ENCODE data around the gene MRTFA. TPM values are rescaled to one million over a fixed set of nuclear protein-coding genes. Genes with fewer than 3 reads are reported as not detected.
"Not testable (repeated sequence)": the region's sequence is repeated elsewhere in the genome, so short reads cannot be mapped to it uniquely, and the experiment has no call there.

The MRTFA gene
- polyA plus RNA-seq, 5 donors = 15.6 to 29.7 (median 21.0) TPM

DNA sequence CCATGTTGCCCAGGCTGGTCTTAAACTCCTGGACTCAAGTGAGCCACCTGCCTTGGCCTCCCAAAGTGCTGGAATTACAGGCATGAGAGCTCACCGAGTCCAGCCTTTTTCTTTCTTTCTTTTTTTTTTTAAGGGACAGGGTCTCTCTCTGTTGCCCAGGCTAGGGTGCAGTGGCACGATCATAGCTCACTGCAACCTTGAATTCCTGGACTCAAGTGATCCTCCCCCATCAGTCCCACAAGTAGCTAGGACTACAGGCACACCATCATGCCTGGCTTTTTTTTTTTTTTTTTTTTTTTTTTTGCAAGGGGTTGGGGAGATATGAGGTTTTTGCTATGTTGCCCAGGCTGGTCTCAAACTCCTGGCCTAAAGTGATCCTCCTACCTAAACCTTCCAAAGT lies 78.5 kb downstream of the MRTFA start:
- DNase-seq = no peak

DNA sequence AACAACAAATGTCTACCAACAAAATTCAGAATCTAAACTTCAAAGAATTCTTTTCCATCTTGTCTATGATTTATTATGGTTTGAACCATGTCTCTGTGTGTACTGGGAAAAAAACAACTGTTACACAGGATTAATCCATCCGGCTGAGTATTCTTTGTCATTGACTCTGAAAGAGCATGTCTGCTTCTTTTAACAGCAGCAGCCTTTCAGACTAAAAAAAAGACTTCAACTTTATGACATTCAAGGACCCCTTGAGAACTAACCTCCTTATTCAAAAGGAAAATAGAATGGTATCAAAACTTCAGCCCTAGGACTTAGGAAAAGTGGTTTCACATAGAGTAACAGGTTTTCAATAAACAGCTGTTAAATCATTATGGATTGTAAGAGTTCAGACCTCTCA lies 79.9 kb downstream of the MRTFA start:
- no peak for DNase-seq

DNA sequence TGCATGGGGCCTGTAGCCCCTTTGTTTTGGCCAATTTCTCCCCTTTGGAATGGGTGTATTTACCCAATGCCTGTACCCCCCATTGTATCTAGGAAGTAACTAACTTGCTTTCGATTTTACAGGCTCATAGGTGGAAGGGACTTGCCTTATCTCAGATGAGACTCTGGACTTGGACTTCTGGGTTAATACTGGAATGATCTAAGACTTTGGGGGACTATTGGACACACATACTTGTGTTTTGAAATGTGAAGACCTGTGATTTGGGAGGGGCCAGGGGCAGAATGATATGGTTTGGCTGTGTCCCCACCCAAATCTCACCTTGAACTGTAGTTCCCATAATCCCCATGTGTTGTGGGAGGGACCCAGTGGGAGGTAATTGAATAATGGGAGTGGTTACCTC lies 82.5 kb downstream of the MRTFA start:
- DNase-seq = not testable (repeated sequence)

DNA sequence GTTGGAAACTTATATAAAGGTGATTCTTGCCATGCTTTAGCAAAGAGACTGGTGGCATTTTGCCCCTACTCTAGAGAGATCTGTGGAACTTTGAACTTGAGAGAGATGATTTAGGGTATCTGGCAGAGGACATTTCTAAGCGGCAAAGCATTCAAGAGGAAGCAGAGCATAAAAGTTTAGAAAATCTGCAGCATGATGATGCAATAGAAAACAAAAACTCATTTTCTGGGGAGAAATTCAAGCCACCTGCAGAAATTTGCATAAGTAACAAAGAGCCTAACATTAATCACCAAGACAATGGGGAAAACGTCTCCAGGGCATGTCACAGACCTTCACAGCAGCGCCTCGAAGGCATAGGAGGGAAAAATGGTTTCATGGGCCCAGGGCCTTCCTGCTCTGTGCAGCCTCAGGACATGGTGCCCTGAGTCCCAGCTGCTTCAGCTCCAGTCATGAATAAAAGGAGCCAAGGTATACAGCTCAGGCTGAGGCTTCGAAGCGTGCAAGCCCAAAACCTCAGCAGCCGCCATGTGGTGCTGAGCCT lies 83.4 kb downstream of the MRTFA start:
- DNase-seq = no peak

DNA sequence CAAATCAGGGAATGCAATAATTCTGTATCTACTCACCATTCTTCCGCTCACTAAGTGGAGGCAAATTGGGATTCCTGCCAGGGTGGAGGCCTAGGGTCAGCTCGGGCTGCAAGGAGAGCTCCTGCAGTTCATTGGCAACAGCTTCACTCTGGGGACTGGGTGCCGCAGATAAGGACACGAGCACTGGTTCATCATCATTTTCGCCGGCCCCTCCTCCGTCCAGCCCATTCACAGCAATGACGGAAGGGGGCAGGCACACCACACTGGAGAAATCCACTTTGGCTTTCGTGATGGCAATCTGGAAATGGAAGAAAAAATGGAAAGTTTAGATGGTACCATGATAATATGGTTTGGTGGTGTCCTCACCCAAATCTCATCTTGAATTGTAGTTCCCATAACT lies 84.4 kb downstream of the MRTFA start:
- DNase-seq = no peak

DNA sequence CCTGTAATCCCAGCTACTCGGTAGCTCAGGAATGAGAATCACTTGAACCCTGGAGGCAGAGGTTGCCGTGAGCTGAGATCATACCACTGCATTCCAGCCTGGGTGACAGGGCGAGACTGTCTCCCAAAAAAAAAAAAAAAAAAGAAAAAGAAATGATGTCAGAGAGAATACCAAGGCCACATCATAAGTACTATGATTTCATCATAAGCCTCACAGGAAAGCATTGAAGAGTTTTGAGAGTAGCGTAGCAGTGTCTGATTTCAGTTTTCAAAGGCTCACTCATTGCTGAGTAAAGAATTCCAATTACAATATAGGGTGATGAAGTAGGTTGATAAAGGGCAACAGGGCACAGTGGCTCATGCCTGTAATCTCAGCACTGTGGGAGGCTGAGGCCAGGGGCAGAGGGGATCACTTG lies 88.8 kb downstream of the MRTFA start:
- no peak for DNase-seq

DNA sequence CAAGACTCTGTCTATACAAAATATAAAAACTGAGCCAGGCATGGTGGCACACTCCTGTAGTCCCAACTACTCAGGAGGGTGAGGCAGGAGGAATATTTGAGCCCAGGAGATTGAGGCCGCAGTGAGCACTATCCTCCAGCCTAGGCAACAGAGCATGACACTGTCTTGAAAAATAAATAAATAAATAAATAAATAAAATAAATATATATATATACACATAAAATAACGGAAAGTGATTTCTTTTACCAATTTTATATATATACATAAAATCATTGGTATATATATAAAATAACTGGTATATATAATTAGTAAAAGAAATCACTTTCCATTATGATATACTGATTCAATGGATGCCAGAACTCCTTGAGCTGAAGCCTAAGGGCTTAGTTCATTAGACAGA lies 91.8 kb downstream of the MRTFA start:
- DNase-seq = no peak

DNA sequence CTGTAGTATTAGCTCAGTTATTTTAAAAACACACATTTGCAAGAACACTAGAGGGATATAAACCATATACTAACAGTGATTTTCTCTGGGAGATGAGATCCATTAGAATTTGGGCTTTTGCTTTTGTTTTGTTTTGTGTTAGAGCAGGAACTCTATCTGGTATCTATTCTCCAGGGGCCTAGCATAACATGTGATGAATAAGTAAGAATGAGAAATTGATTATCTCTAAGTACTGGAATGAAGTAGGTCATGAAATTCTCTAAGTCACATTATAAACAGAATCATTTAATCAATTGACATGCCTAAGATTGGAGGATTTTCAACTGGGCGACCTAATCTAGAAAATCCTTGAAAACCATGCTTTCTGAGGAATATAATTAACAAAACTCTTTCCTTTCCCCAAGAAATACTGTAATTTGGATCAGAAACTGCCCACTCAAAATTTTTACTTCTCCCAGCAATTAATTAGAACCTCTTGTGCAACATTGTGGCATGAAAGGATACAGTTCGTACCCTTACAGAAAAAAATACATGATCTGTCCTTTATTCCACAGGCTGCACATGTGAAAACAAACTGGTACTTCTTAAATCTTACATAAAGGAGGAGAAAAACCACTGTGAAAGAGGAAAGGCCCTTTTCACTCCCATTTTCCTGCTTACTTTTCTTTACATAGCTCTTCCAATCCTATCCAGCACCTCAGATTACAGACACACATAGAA lies 93.5 kb downstream of the MRTFA start:
- no peak for DNase-seq

DNA sequence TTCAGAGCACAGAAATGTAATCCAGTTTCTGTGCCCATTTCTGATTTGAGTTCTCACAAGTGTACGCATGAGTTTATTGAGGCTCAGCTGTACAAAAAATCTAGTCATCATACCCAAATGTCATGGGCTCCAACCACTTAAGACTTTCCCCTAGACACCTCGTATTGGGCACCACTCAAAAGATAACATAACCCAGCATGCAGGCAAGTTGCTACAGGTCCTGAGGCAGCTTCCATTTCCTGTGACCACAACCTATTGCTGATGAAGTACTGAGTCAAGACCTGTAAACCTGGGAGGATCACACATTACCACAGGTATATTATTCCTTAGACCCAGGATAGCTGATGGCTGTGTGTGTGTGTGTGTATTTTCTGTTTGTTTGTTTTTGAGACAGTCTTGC lies 95.2 kb downstream of the MRTFA start:
- no peak for DNase-seq

DNA sequence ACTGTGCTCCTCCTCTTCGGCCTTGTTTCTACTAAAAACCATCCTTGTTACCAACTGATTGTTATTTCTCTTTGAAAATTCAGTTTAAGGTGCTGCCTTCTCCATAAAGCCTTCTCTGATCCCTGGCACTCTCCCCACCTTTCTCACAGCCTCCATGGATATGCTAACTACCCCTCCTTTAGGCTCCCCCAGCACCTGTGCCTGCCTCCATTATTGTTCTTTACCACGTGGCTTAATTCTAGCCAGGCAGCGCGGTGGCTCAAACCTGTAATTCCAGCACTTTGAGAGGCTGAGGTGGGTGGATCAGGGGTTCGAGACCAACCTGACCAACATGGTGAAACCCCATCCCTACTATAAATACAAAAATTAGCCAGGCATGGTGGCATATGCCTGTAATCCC lies 96.3 kb downstream of the MRTFA start:
- no peak for DNase-seq

DNA sequence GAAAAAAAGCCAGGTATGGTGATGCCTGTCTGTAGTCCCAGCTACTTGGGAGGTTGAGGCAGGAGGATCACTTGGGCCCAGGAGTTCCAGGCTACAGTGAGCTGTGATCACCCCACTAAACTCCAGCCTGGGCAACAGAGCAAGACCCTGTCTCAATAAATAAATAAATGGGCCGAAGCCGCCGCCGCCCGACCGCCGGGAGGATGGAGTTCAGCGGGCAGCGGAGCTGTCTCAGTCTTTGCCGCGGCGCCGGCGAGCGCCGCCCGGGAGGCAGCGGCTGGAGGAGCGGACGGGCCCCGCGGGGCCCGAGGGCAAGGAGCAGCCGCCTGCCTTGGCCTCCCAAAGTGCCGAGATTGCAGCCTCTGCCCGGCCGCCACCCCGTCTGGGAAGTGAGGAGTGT lies 100.4 kb downstream of the MRTFA start:
- not testable (repeated sequence) for DNase-seq

DNA sequence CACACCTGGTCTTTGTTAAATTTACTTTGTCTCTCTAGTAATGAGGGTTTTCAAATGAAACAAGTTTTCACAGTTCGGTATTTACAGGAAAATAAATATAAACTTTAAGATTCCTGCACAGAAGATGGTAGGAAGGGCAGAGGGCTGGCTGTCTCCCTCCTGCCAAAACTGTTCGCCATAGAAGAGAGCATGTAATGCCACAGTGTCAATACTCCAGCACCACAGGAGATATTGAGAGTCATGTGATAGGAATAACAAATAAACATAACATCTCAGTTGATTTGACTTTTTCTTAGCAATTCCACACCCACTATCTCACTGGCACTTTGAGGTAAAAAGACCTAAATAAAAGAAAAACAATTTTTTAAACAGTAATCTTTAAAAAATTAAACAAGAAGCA lies 100.9 kb downstream of the MRTFA start:
- no peak for DNase-seq

DNA sequence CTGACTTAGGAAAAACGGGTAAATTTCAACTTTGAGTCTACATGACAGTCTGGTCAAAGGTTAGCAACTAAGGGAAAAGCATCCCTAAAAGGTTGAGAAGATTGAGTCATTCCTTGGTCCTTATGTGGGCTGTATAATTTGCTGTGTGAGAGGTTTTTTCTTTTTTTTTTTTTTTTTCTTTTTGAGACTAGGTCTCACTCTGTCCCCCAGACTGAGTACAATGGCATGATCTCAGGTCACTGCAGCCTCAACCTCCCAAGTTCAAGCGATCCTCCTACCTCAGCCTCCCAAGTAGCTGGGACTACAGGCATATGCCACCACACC lies 101.4 kb downstream of the MRTFA start:
- DNase-seq = no peak

DNA sequence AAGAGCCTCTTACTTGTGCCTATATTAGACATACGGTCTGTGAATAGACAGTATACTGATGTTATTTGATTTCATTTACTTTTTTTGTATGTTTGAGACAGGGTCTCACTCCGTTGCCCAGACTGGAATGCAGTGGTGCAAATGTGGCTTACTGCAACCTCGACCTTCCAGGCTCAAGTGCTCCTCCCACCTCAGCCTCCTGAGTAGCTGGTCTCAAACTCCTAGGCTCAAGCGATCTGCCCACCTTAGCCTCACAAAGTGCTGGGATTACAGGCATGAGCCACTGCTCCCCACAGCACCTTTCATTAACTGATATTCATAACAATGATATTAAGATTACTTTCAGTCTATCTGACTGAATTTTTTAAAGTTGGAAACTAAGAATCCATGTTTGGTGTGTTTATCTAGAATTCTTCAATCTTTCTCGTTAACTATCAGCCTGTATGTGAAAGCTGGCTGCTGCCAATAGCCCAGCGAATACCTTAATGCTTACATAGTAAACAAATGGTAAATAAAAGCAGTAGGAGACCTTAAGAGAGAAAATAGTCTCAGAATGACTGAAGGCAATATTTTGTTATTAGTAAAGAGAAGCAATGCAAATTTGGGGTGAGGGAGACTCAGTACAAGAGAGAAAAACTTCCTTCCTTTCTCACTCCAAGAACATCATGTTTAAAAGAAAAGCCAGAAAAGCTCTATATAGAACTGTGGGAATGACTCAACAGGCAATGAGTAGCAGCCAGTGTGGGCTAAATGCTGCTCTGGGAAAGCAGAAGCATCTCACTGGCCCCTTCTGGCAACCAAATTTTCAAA lies 101.9 kb downstream of the MRTFA start:
- DNase-seq = no peak

DNA sequence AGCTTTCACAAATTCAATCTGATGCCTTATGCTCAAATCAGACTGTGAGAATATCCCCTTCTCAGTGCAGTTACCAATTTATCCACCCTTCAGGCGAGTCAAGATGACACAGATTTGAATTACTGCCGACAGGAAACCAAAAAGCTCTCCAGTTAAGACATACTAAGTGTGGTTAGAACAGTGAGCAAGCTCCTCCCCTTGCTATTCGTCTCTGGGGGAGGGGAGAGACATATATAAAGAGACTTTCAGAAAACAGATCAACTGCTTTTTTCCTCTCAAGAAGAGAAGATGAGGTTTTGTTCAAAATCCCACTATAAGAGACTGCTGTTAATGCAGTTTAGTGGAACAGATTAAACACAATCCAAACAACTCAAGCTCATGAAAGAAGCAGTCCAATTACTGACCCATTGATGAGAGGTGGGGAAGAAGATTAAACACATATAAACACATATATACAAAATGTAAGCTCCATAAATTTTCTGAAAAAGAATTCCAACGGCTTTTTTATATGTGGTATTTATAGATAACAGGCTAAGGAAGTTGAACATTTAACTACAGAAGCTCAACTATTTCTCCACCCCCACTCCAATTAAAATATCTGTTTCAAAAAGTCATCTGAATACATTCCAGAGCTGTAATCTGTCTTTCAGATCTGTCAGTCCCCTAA lies 102.7 kb downstream of the MRTFA start:
- no peak for DNase-seq

DNA sequence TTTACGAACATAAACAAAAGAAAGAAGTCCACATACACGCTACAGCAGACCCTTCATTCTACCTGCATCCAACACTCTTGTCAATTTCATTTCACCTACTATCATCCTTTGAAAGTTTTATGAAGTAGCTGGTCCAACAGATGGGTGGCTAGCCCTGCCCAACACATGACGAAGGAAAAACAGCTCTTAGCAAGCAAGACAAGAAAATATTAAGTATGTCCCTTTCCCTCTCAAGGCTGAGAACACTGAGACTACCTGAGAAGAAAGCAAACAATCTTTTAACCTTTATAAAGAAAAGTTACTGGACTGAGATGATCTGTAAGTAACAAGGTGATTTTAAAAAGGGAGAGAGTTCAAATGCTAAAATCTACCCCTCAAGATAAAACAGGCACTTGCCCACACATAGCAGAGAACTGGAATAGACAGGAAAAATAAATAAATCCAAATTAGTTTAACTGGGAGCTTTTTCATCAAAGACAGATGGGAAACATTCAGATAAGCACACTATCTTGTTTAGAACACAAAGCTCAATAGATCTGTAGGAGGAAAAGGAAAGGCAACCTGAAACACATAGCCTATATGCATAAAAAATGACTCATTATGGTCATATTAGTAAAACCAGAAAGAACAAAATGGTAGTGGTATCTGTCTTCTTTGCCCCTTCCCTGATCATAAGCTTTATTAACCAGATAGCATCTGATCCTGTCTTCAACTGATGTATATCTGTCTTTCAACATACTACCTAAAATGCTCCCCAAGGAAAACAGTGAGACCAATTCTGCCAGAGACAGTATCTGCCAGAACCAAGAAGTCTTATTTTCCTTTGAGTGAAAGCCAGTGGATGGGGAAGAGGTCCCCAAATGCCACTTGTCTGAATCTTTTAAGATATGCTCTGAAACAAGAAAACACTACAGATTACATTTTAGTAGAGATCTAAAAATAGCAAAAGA lies 104.3 kb downstream of the MRTFA start:
- no peak for DNase-seq

DNA sequence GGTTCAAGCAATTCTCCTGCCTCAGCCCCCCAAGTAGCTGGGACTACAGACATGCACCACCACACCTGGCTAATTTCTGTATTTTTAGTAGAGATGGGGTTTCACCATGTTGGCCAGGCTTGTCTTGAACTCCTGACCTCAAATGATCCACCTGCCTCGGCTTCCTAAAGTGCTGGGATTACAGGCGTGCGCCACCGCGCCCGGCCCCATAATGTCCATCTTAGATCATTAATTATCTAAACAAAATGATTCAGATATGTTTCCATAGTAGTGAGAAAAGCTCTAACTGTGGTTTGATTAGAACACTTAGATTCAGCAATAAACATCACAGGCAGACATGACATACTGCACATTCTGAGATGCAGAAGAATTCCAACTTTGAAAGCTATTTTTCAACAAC lies 106.1 kb downstream of the MRTFA start:
- DNase-seq = not testable (repeated sequence)

DNA sequence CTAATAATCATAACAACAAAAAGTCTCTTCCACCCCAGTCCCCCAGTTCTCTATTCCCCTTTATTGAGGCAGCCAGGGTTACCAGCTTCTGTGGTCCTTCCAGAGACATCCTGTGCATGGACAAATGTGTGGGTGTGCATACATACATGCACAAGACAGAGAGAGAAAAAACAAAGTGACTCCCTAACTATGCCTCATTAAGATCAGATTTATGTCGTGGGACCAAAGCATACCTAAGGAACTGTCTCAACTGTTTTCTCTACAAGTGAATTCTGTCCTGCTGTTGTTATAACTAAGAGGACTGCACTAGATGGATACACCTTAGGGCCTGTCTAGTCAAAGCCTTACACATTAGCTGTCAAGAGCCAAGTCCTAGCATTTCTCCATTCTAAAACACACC lies 106.7 kb downstream of the MRTFA start:
- no peak for DNase-seq

DNA sequence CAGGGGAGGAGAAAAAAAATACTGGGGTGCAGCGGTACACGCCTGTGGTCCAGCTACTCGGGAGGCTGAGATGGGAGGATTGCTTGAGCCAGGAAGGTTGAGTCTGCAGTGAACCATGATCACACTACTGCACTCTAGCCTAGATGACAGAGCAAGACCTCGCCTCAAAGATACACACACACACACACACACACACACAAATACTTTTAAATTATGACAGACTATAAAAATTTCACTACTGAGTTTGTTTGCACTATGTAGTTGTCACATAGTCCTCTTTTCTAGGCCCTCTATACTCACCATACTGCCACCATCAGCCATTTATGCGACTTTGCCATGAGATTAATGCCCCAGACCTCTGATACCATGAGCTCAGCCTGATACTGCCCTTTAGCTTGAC lies 109.6 kb downstream of the MRTFA start:
- DNase-seq = no peak

DNA sequence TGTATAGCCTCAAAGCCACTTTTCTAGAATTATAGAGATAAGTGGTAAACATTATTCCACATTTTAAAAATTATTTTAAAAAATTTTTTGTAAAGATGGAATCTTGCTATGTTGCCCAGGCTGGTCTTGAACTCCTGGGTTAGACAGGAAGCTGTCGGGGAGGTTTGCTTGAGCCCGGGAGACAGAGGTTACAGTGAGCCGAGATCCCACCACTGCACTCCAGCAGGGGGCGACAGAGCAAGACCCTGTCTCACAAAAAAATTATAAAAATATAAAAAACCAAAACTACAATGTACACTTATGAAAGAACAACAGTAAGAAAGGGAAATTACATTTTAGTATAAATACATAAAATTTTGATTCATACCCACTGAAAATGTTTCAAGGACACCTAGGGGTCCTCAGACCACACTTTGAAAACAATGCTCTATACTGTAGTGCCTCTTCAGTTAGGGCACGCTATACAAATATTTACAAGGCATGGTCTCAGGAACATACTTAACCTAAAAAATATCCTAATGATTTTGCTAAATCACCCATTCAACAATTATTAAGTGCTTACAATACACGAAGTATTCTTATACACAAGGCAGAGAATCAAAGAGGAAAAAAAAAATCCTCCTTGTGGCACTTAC lies 111.2 kb downstream of the MRTFA start:
- no peak for DNase-seq
